Upper lobe of left lung (tissue), 6 donors: ENCODE measurements around the gene FGFRL1. TPM values are rescaled to one million over a fixed set of nuclear protein-coding genes. Genes with fewer than 3 reads are reported as not detected.

Experiments
- ATAC-seq, 2 donors: fragments of 200-7000 bp; cut with Tn5 transposase; one replicate each; pipeline ENCODE4 v1.9.1; 2022; ENCODE audit warnings: mild to moderate bottlenecking in 2 of 2, moderate library complexity in 2 of 2; ENCODE audit not compliant: low FRiP score in 2 of 2
- DNase-seq, 2 donors: peaks; one replicate each; pipeline ENCODE4 v3.0.0-alpha.2; 2019 to 2020
- H3K27ac ChIP-seq, 4 donors: fragments of 200-600 bp; sonication (generic); one replicate each; pipeline ENCODE4 v1.5.1; 2016 to 2019
- H3K27me3 ChIP-seq, 4 donors: fragments of 200-600 bp; sonication (generic); one replicate each; pipeline ENCODE4 v1.5.1; 2017 to 2019
- H3K36me3 ChIP-seq, 4 donors: fragments of 200-600 bp; sonication (generic); one replicate each; pipeline ENCODE4 v1.5.1; 2016 to 2019
- H3K4me1 ChIP-seq, 4 donors: fragments of 200-600 bp; sonication (generic); one replicate each; pipeline ENCODE4 v1.5.1; 2018 to 2019
- H3K4me3 ChIP-seq, 4 donors: fragments of 200-600 bp; sonication (generic); one replicate each; pipeline ENCODE4 v1.5.1; 2017 to 2019; ENCODE audit warnings: mild to moderate bottlenecking in 2 of 4, moderate library complexity in 1 of 4
- H3K9me3 ChIP-seq, 4 donors: fragments of 200-600 bp; sonication (generic); one replicate each; pipeline ENCODE4 v1.5.1; 2018 to 2019
- CTCF ChIP-seq, 6 experiments: fragments of 450-650 bp in 4 of 6; fragments of 200-600 bp in 2 of 6; sonication (generic) in 2 of 6; IDR thresholded peaks; one replicate each; pipeline ENCODE4 v1.5.1; 2016 to 2019; ENCODE audit warnings: antibody characterized with exemption in 6 of 6
- EP300 ChIP-seq, 4 donors: sonication (generic); formaldehyde crosslinking; IDR thresholded peaks; one replicate each; pipeline ENCODE4 v1.5.1; 2017; ENCODE audit warnings: antibody characterized with exemption in 4 of 4, control low read depth in 2 of 4
- POLR2A ChIP-seq, 4 donors: fragments of 450-650 bp; IDR thresholded peaks; one replicate each; pipeline ENCODE4 v1.5.1; 2016 to 2017; ENCODE audit warnings: antibody characterized with exemption in 4 of 4, mild to moderate bottlenecking in 2 of 4
- POLR2AphosphoS5 ChIP-seq, 2 donors: sonication (generic); formaldehyde crosslinking; IDR thresholded peaks; one replicate each; pipeline ENCODE4 v1.5.1; 2017; ENCODE audit warnings: antibody characterized with exemption in 2 of 2
- WGBS, 2 donors: methylation state at CpG; one replicate each; pipeline ENCODE4 v1.1.5; 2017 to 2018; 5-methylcytosine and 5-hydroxymethylcytosine counted together
- total RNA-seq, 6 donors: library from RNA; depleted of rRNA in 4 of 6; stranded (reverse); fragments of >200 nt in 4 of 6; gene quantifications; one replicate each; pipeline versions ENCODE4 v1.1.0 to v1.2.1, GENCODE V29; 2016 to 2021
- donor health status: DM: no; HTN: no; CAD: no; lungs with moderate emphysema.
- donor health status: DM: no; HTN: yes; CAD: no; lungs with severe emphysema.

FGFRL1 gene
- total RNA-seq, 6 donors from 2014 or later = 21.0 to 32.4 (median 25.6) TPM

DNA sequence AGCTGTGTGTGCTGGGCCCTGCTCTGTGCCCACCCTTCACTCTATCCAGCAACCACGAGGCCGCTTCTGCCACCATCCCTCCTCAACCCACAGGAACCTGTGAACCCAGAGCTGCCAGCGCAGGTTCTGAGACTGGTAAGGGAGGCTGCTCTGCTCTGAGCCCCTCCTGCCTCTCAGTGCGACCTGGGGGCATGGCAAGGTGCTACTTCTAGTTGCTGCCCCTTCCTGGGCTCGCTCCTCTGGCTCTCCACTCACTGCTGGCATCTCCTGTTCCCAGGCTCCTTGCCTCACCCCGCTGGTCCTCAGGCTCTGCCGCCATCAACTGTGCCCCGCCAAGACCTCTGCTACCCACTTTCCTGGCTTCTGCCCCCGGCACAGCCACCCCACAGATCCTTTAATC lies 62.7 kb downstream of the FGFRL1 start:
- Histone ChIP-seq H3K36me3 (no peaks in the 10 kb centered on the region), H3K4me3 (no peak overlapping the region), H3K4me1 (no peaks in the 10 kb centered on the region), H3K27ac (no peak overlapping the region), H3K9me3 (peaks cover 0 to 2% (median 0%) of the 10 kb centered on the region in 4 donors), H3K27me3 (no peaks in the 10 kb centered on the region)
- ATAC-seq = peak; percentile 29 to 40
- DNase-seq = peak in 1 of 2 donors; percentile 33
- WGBS, 2 donors = 78 to 88% methylated on average over 9 of the region's 9 CpGs
- TF ChIP-seq POLR2A (IDR thresholded peaks at IDR 0.05) = no peak
- no peak for TF ChIP-seq CTCF (IDR thresholded peaks at IDR 0.05)
- TF ChIP-seq EP300 (IDR thresholded peaks at IDR 0.05) = no peak
- no peak for TF ChIP-seq POLR2AphosphoS5 (IDR thresholded peaks at IDR 0.05)

- H3K27me3 ChIP-seq = no peaks in the 10 kb centered on the region
- H3K36me3 ChIP-seq = no peaks in the 10 kb centered on the region
- no peak for DNase-seq
- TF ChIP-seq EP300 (IDR thresholded peaks at IDR 0.05) = no peak
- TF ChIP-seq POLR2A (IDR thresholded peaks at IDR 0.05) = no peak
- no peak for TF ChIP-seq CTCF (IDR thresholded peaks at IDR 0.05)
- TF ChIP-seq POLR2AphosphoS5 (IDR thresholded peaks at IDR 0.05) = no peak
- no peaks in the 10 kb centered on the region for H3K4me1 ChIP-seq
- peaks cover 0 to 2% (median 0%) of the 10 kb centered on the region in 4 donors for H3K9me3 ChIP-seq
- no peak for ATAC-seq
- H3K27ac ChIP-seq = no peak overlapping the region
- no peak overlapping the region for H3K4me3 ChIP-seq
- WGBS, 2 donors = 74 to 78% methylated on average over 7 of the region's 7 CpGs
Measured at GRCh38 chr4:1075225-1075624, 63.8 kb downstream of the FGFRL1 start.

DNA sequence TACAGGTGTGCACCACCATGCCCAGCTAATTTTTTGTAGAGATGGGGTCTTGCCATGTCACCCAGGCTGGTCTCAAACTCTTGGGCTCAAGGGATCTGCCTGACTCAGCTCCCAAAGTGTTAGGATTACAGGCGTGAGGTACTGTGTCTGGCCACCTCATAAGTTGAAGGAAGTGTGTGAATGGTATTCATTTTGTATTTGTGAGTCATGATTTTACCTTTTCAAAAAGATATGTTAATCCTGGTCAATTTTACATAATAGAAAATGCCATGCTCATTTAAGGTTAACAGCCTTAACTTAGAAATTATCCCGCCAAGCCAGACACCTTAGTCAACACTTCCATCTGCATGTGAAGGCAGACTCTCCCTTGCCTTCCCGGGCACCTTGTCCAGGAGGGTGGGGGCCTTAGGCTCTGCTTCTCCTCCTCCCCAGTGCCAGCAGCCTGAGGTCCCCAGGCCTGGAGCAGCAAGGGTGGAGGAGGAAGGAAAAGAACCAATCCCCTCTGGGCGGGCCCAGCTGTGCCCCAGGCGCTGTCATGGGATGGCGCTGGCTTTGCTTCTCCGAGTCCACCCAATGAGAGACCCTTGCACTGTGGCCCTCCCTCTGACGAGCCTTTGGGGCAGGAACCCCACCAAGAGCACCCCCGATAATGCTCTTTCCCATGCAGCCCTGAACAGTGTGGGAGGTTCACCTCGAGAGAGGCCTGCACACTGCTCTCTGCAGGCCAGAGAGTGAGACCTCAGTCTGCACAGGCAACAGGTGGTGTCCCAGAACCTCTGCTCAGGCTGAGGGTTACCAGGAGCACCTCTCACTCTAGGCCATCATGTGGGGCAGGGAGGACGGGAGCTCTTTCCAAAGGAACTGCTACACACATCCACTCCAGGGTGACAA lies 64.6 kb downstream of the FGFRL1 start:
- Histone ChIP-seq H3K27me3 (no peaks in the 10 kb centered on the region), H3K9me3 (peaks cover 0 to 2% (median 0%) of the 10 kb centered on the region in 4 donors), H3K4me3 (no peak overlapping the region), H3K4me1 (no peaks in the 10 kb centered on the region), H3K36me3 (no peaks in the 10 kb centered on the region), H3K27ac (no peak overlapping the region)
- DNase-seq (peak in 1 of 2 donors; percentile 45), ATAC-seq (no peak)
- TF ChIP-seq POLR2A (IDR thresholded peaks at IDR 0.05) (no peak), CTCF (IDR thresholded peaks at IDR 0.05) (no peak), EP300 (IDR thresholded peaks at IDR 0.05) (no peak), POLR2AphosphoS5 (IDR thresholded peaks at IDR 0.05) (no peak)
- 72 to 85% methylated on average over 3 to 11 of the region's 11 CpGs for whole genome bisulfite sequencing, 2 donors

Other genes starting within 250 kb of the FGFRL1 start
- gene CPLX1, start 185.5 kb upstream of the FGFRL1 start, total RNA-seq = 1 to 10 TPM in 5 of 6 donors, under 1 TPM in 1; 0.61 to 4.2 (median 1.8) TPM
- gene GAK, start 79.3 kb upstream of the FGFRL1 start, total RNA-seq = 100 to 1,000 TPM; 116 to 380 (median 154) TPM
- gene TMEM175, start 79.2 kb upstream of the FGFRL1 start, total RNA-seq = 100 to 1,000 TPM in 1 of 6 donors, 10 to 100 TPM in 5; 24.6 to 126 (median 41.8) TPM
- gene DGKQ, start 38.1 kb upstream of the FGFRL1 start, total RNA-seq = 10 to 100 TPM; 10.7 to 36.7 (median 17.5) TPM
- gene IDUA, start 24.6 kb upstream of the FGFRL1 start, total RNA-seq = 100 to 1,000 TPM in 1 of 6 donors, 10 to 100 TPM in 5; 13.5 to 152 (median 55.9) TPM
- 1 to 10 TPM in 1 of 6 donors, under 1 TPM in 5; 0.39 to 2.1 (median 0.68) TPM for gene SLC26A1, start 18.2 kb upstream of the FGFRL1 start, total RNA-seq
- 10 to 100 TPM in 1 of 6 donors, 1 to 10 TPM in 5; 2.7 to 14.7 (median 5.3) TPM for gene RNF212, start 101.9 kb downstream of the FGFRL1 start, total RNA-seq
- gene SPON2, start 161.0 kb downstream of the FGFRL1 start, total RNA-seq = 10 to 100 TPM; 23.2 to 81.3 (median 50.8) TPM
- gene CTBP1, start 237.5 kb downstream of the FGFRL1 start, total RNA-seq = 100 to 1,000 TPM; 142 to 483 (median 213) TPM